SK-N-SH treated with all-trans-retinoic acid at 6 μM for 48 hours (cell line): ENCODE results near the gene LTF.

Experiments
- ATAC-seq: fragments of 200-7000 bp; cut with Tn5 transposase; 3 replicates; pipeline ENCODE4 v1.9.1; 2020; ENCODE audit warnings: mild to moderate bottlenecking, moderate library complexity
- ARNTL ChIP-seq: fragments of 450-650 bp; formaldehyde crosslinking; IDR thresholded peaks from 2 replicates; pipeline ENCODE4 v1.5.0; 2020; ENCODE audit warnings: low read depth, mild to moderate bottlenecking, moderate library complexity, borderline replicate concordance
- BACH2 ChIP-seq: fragments of 250-450 bp; sonication (Bioruptor Pico); IDR thresholded peaks from 2 replicates; pipeline ENCODE4 v1.9.0; 2021; ENCODE audit warnings: mild to moderate bottlenecking, borderline replicate concordance
- CSDC2 ChIP-seq: fragments of 250-450 bp; sonication (Bioruptor Pico); IDR thresholded peaks from 2 replicates; pipeline ENCODE4 v1.5.0; 2020; ENCODE audit warnings: mild to moderate bottlenecking, moderate library complexity
- ESRRG ChIP-seq: fragments of 250-450 bp; sonication (Bioruptor Pico); IDR thresholded peaks from 2 replicates; pipeline ENCODE4 v1.6.1; 2021; ENCODE audit warnings: mild to moderate bottlenecking
- GLIS3 ChIP-seq: fragments of 250-450 bp; sonication (Bioruptor Pico); IDR thresholded peaks from 2 replicates; pipeline ENCODE4 v1.5.0; 2020; ENCODE audit warnings: mild to moderate bottlenecking, moderate library complexity
- ISL1 ChIP-seq: fragments of 250-450 bp; sonication (Bioruptor Pico); IDR thresholded peaks from 2 replicates; pipeline ENCODE4 v2.1.2; 2022; ENCODE audit warnings: mild to moderate bottlenecking, moderate library complexity
- OSR1 ChIP-seq: fragments of 250-450 bp; sonication (Bioruptor Pico); IDR thresholded peaks from 2 replicates; pipeline ENCODE4 v1.8.0; 2022; ENCODE audit warnings: moderate library complexity, mild to moderate bottlenecking, inconsistent platforms
- PATZ1 ChIP-seq: fragments of 250-450 bp; sonication (Bioruptor Pico); IDR thresholded peaks from 2 replicates; pipeline ENCODE4 v1.8.0; 2020; ENCODE audit warnings: mild to moderate bottlenecking, moderate library complexity, borderline replicate concordance
- PPARA ChIP-seq: fragments of 250-450 bp; sonication (Bioruptor Pico); IDR thresholded peaks from 2 replicates; pipeline ENCODE4 v1.5.0; 2020; ENCODE audit warnings: mild to moderate bottlenecking, borderline replicate concordance
- RARB ChIP-seq: fragments of 250-450 bp; sonication (Bioruptor Pico); IDR thresholded peaks from 2 replicates; pipeline ENCODE4 v1.8.0; 2021; ENCODE audit warnings: mild to moderate bottlenecking, moderate library complexity
- SNAI2 ChIP-seq: fragments of 250-450 bp; sonication (Bioruptor Pico); IDR thresholded peaks from 2 replicates; pipeline ENCODE4 v1.5.0; 2020; ENCODE audit warnings: mild to moderate bottlenecking, moderate library complexity
- TCF4 ChIP-seq: fragments of 250-450 bp; sonication (Bioruptor Pico); IDR thresholded peaks from 2 replicates; pipeline ENCODE4 v1.8.0; 2021; ENCODE audit warnings: mild to moderate bottlenecking, moderate library complexity, borderline replicate concordance
- TOX ChIP-seq: fragments of 250-450 bp; sonication (Bioruptor Pico); IDR thresholded peaks from 2 replicates; pipeline ENCODE4 v1.8.0; 2021; ENCODE audit warnings: mild to moderate bottlenecking, moderate library complexity, borderline replicate concordance
- ZC3H10 ChIP-seq: fragments of 250-450 bp; sonication (Bioruptor Pico); IDR thresholded peaks from 2 replicates; pipeline ENCODE4 v1.5.1; 2021; ENCODE audit warnings: mild to moderate bottlenecking, moderate library complexity
- ZFP3 ChIP-seq: fragments of 250-450 bp; sonication (Bioruptor Pico); IDR thresholded peaks from 2 replicates; pipeline ENCODE4 v1.5.0; 2020; ENCODE audit warnings: mild to moderate bottlenecking, moderate library complexity
- ZFP30 ChIP-seq: fragments of 450-650 bp; formaldehyde crosslinking; IDR thresholded peaks from 2 replicates; pipeline ENCODE4 v1.5.0; 2022; ENCODE audit warnings: mild to moderate bottlenecking, moderate library complexity
- ZNF565 ChIP-seq: fragments of 450-650 bp; formaldehyde crosslinking; conservative IDR thresholded peaks from 2 replicates; pipeline ENCODE4 v1.5.0; 2020; ENCODE audit warnings: low read depth, mild to moderate bottlenecking, moderate library complexity
- ZNF70 ChIP-seq: fragments of 450-650 bp; formaldehyde crosslinking; IDR thresholded peaks from 2 replicates; pipeline ENCODE4 v1.5.0; 2020; ENCODE audit warnings: mild to moderate bottlenecking, moderate library complexity
- TF ChIP-seq, protein P1 (sequence below): fragments of 250-450 bp; sonication (Bioruptor Pico); IDR thresholded peaks from 2 replicates; pipeline ENCODE4 v1.5.1; 2020; ENCODE audit warnings: low read depth, mild to moderate bottlenecking, moderate library complexity
- TF ChIP-seq, protein P2 (sequence below): fragments of 250-450 bp; sonication (Bioruptor Pico); IDR thresholded peaks from 2 replicates; pipeline ENCODE4 v1.5.1; 2021; ENCODE audit warnings: mild to moderate bottlenecking, moderate library complexity
- TF ChIP-seq, protein P3 (sequence below): fragments of 250-450 bp; sonication (Bioruptor Pico); IDR thresholded peaks from 2 replicates; pipeline ENCODE4 v1.5.0; 2020; ENCODE audit warnings: mild to moderate bottlenecking, moderate library complexity

Gene LTF

DNA sequence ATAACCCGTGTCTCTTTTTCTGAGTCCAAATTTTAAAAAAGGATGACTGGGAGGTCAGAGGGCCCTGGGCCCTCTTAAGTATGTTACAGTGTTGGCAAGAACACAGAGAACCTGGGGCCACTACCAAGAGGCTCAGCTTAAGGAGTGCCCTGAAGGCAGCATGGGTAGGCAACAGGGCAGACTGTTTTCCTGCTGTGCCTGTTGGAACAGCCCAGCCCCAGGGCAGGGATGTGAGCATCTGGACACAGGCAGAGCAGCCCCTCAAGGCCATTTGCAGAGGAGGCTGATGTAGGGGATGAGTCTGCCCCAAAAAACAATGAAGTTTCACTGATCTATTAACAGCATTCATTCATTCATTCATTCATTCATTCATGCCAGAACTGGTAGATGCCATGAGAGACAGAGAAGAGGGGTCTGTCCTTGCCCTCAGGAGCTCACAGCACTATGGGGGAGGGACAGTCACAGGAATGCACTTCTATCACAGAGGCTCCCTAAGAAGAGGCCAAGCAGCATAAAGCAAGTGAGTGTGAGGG lies 2.2 kb upstream of the LTF start:
- no peak for ATAC-seq
- TF ChIP-seq, protein P1, sequence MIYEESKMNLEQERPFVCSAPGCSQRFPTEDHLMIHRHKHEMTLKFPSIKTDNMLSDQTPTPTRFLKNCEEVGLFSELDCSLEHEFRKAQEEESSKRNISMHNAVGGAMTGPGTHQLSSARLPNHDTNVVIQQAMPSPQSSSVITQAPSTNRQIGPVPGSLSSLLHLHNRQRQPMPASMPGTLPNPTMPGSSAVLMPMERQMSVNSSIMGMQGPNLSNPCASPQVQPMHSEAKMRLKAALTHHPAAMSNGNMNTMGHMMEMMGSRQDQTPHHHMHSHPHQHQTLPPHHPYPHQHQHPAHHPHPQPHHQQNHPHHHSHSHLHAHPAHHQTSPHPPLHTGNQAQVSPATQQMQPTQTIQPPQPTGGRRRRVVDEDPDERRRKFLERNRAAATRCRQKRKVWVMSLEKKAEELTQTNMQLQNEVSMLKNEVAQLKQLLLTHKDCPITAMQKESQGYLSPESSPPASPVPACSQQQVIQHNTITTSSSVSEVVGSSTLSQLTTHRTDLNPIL (CRISPR knock-in tag): no peak
- TF ChIP-seq OSR1 (CRISPR knock-in tag) (no peak), GLIS3 (CRISPR knock-in tag) (no peak), ZFP30 (CRISPR knock-in tag) (no peak), ARNTL (CRISPR knock-in tag) (no peak), ZC3H10 (CRISPR knock-in tag) (no peak), TOX (CRISPR knock-in tag) (no peak), BACH2 (CRISPR knock-in tag) (no peak), PPARA (CRISPR knock-in tag) (no peak), RARB (CRISPR knock-in tag) (no peak), TCF4 (CRISPR knock-in tag) (no peak)

DNA sequence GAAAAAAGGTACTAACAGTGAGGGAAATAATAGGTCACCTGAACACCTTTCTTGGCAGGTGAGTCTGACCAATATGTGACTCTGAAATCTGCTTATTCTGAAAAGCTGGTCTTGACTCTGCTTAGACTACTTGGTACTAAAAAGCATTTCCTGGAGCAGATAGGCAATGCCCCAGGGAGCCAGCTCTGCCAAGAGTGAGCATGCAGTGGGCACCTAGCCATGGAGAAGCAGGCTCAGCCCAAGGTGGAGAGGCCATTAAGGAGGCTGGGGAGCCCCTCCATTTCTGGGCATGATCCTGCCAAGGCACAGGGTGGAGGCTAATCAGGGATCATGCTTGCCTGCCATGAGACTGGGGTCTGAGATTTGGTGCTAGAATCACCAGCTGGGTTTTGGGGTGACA lies 1.6 kb upstream of the LTF start:
- no peak for ATAC-seq
- TF ChIP-seq ESRRG (CRISPR knock-in tag): no peak
- no peak for TF ChIP-seq ZC3H10 (CRISPR knock-in tag)
- TF ChIP-seq CSDC2 (CRISPR knock-in tag): no peak
- TF ChIP-seq ZNF565: no peak
- no peak for TF ChIP-seq ZNF70 (CRISPR knock-in tag)
- TF ChIP-seq ARNTL (CRISPR knock-in tag): no peak
- TF ChIP-seq ZFP3 (CRISPR knock-in tag): no peak
- no peak for TF ChIP-seq ISL1 (CRISPR knock-in tag)
- no peak for TF ChIP-seq OSR1 (CRISPR knock-in tag)
- TF ChIP-seq SNAI2: no peak
- no peak for TF ChIP-seq RARB (CRISPR knock-in tag)
- no peak for TF ChIP-seq BACH2 (CRISPR knock-in tag)
- TF ChIP-seq, protein P1 (CRISPR knock-in tag): no peak
- TF ChIP-seq TCF4 (CRISPR knock-in tag): no peak
- TF ChIP-seq GLIS3 (CRISPR knock-in tag): no peak
- no peak for TF ChIP-seq PATZ1 (CRISPR knock-in tag)
- TF ChIP-seq, protein P2, sequence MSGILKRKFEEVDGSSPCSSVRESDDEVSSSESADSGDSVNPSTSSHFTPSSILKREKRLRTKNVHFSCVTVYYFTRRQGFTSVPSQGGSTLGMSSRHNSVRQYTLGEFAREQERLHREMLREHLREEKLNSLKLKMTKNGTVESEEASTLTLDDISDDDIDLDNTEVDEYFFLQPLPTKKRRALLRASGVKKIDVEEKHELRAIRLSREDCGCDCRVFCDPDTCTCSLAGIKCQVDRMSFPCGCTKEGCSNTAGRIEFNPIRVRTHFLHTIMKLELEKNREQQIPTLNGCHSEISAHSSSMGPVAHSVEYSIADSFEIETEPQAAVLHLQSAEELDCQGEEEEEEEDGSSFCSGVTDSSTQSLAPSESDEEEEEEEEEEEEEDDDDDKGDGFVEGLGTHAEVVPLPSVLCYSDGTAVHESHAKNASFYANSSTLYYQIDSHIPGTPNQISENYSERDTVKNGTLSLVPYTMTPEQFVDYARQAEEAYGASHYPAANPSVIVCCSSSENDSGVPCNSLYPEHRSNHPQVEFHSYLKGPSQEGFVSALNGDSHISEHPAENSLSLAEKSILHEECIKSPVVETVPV (CRISPR knock-in tag): no peak

- TF ChIP-seq ESRRG (CRISPR knock-in tag): no peak
- TF ChIP-seq TCF4 (CRISPR knock-in tag): no peak
- TF ChIP-seq TOX (CRISPR knock-in tag): no peak
- TF ChIP-seq PATZ1 (CRISPR knock-in tag): no peak
- no peak for TF ChIP-seq BACH2 (CRISPR knock-in tag)
- no peak for TF ChIP-seq OSR1 (CRISPR knock-in tag)
- TF ChIP-seq, all 23 proteins: peak for 0
- ATAC-seq: no peak
These were observed 453 bp upstream of the LTF start for GRCh38 chr3:46465196-46465520.

DNA sequence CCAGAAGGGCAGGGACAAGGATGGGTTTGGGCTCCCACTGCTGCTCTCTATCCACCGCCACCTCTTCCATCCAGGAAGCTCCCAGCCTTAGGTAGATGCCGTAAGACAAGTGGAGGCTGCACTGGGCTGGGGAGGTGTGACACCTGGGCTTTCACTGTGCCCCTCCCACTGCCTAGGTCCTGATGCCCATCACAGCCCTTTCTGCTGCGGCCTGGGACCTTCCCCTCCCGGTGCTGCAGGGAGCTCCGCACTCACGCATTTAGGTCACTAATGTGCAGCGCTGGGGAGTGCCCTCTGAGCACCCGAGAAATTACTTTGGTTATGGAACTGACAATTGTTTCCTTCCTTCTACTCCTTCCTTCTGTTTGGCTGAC lies 850 bp downstream of the LTF start:
- no peak for TF ChIP-seq ZNF565
- TF ChIP-seq ZC3H10 (CRISPR knock-in tag): no peak
- no peak for TF ChIP-seq SNAI2
- TF ChIP-seq, protein P3, sequence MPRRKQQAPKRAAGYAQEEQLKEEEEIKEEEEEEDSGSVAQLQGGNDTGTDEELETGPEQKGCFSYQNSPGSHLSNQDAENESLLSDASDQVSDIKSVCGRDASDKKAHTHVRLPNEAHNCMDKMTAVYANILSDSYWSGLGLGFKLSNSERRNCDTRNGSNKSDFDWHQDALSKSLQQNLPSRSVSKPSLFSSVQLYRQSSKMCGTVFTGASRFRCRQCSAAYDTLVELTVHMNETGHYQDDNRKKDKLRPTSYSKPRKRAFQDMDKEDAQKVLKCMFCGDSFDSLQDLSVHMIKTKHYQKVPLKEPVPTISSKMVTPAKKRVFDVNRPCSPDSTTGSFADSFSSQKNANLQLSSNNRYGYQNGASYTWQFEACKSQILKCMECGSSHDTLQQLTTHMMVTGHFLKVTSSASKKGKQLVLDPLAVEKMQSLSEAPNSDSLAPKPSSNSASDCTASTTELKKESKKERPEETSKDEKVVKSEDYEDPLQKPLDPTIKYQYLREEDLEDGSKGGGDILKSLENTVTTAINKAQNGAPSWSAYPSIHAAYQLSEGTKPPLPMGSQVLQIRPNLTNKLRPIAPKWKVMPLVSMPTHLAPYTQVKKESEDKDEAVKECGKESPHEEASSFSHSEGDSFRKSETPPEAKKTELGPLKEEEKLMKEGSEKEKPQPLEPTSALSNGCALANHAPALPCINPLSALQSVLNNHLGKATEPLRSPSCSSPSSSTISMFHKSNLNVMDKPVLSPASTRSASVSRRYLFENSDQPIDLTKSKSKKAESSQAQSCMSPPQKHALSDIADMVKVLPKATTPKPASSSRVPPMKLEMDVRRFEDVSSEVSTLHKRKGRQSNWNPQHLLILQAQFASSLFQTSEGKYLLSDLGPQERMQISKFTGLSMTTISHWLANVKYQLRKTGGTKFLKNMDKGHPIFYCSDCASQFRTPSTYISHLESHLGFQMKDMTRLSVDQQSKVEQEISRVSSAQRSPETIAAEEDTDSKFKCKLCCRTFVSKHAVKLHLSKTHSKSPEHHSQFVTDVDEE (CRISPR knock-in tag): no peak
- no peak for TF ChIP-seq ZFP30 (CRISPR knock-in tag)
- TF ChIP-seq, protein P2 (CRISPR knock-in tag): no peak
- ATAC-seq: no peak
